ENCODE results near the gene PRRC2A.

DNA sequence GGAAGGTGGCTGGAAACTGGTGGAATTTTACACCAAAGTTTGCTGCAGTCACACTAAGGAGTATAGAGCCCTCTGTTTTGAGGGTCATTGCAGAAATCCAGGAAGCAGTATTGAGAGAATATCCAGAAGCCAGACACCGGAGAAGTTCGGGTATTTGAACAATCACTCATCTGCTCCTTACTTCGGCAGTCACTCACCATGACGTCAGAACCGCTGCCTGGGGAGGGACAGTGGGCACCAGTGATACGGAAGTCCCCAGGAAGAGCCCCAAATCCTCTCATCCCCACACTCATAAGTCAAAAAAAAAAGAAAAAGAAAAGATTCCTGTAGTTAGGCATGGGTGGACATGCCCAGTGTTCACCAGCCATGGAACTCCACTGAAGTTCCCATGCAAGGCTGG, 56.4 kb downstream of the PRRC2A start:
- TF ChIP-seq, protein P1, sequence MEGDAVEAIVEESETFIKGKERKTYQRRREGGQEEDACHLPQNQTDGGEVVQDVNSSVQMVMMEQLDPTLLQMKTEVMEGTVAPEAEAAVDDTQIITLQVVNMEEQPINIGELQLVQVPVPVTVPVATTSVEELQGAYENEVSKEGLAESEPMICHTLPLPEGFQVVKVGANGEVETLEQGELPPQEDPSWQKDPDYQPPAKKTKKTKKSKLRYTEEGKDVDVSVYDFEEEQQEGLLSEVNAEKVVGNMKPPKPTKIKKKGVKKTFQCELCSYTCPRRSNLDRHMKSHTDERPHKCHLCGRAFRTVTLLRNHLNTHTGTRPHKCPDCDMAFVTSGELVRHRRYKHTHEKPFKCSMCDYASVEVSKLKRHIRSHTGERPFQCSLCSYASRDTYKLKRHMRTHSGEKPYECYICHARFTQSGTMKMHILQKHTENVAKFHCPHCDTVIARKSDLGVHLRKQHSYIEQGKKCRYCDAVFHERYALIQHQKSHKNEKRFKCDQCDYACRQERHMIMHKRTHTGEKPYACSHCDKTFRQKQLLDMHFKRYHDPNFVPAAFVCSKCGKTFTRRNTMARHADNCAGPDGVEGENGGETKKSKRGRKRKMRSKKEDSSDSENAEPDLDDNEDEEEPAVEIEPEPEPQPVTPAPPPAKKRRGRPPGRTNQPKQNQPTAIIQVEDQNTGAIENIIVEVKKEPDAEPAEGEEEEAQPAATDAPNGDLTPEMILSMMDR (IDR thresholded peaks at IDR 0.05; ENCODE audit: insufficient read depth, low read depth, low read length): no peak
- TF ChIP-seq EZH2 (IDR thresholded peaks at IDR 0.05; ENCODE audit: insufficient read depth, low read length): no peak
